NK-92 (cell line): Measurements from ENCODE around the gene DNAJA4.

Experiments used
- DNase-seq: peaks from one replicate; lab custom pipeline; 2025; ENCODE audit not compliant: unreplicated experiment; lab: John Stamatoyannopoulos, UW

Gene DNAJA4

DNA sequence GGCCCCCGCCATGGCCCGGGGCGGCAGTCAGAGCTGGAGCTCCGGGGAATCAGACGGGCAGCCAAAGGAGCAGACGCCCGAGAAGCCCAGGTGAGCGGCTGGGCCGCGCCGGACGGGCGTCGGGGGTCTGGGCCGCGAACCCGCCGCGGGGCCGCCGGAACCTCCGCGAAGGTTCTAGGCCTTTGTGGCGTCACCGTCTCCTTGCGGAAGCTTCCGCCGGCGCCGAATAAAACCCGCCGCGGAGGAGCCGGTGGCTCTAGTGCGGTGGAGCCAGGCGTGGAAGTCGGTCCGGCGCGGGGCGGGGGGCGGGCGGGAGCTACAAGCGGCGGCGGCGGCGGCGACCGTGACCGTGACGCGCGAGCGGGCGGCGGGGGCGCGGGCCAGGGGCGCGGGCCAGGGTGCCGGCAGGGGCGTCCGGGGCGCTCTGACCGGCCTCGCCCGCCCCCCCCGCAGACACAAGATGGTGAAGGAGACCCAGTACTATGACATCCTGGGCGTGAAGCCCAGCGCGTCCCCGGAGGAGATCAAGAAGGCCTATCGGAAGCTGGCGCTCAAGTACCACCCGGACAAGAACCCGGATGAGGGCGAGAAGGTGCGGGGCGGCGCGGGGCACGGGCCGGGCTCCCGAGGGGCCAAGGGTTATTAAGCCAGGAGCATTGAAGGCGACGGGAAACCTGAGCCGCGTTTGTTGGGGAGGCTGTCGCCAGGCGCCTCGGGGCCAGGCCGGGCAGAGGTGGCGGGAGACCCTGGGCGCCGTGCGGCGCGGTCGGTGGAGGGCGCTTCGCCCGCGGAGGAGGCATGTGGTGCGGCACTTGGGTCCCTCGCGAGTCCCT is at the start of gene DNAJA4:
TSS of gene DNAJA4 (plus strand) at position 259 of the 833 bp plus-strand sequence. CDS start at position 461, 202 bp downstream.
- no peak for DNase-seq

GRCh38 chr15:78216276-78217104 is 47.9 kb upstream of the DNAJA4 start:
- no peak for DNase-seq

DNA sequence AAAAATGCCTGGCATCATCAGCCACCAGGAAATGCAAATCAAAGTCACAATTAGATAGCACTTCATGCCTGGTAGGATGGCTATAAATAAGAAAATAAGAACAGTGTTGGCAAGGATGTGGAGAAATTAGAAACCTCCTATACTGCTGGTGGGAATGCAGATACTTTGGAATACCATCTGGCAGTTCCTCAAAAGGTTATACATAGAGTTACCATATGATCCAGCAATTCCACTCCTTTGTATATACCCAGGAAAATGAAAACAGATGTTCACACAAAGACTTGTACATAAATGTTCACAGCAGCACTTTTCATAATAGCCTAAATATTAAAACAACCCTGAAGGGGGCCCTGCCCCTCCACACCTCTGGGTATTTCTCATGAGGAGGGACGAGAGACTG is 43.6 kb upstream of the DNAJA4 start:
- DNase-seq: no peak

GRCh38 chr15:78222745-78223395 is 41.5 kb upstream of the DNAJA4 start:
- no peak for DNase-seq

- DNase-seq: no peak
Measured at GRCh38 chr15:78223396-78224022, 40.9 kb upstream of the DNAJA4 start.

- no peak for DNase-seq
Measured at GRCh38 chr15:78224023-78224411, 40.3 kb upstream of the DNAJA4 start.

DNA sequence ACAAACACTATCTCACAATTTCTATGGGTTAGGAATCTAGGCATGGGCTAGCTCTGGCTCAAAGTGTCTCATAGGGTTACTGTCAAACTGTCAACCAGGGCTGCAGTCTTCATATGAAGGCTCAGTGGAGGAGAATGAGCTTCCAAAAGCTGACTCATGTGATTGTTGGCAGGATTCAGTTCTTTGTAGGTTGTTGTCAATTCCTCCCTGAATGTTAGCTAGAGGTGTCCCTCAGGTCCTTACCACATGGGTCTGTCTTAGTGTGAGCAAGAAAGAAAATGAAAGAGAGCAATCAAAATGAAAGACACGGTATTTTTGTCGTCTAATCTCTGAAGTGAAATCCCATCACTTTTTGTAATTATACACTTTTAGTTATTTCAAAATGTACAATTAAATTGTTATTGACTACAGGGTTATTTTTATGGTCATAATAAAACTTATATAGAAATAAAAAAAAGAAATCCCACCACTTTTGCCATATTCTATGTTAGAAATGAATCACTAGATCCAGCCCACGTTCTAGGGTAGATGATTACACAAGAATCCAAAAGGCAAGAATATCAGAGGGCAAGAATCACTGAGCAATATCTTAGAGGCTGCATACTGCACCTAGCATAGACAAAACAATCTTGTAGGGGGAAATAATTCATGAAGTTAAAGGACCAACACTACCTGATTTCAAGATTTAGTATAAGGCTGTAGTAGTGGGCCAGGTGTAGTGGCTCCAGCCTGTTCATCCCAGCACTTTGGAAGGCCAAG is 38.4 kb upstream of the DNAJA4 start:
- DNase-seq: no peak

- no peak for DNase-seq
Measured at GRCh38 chr15:78228356-78228996, 35.9 kb upstream of the DNAJA4 start.

DNA sequence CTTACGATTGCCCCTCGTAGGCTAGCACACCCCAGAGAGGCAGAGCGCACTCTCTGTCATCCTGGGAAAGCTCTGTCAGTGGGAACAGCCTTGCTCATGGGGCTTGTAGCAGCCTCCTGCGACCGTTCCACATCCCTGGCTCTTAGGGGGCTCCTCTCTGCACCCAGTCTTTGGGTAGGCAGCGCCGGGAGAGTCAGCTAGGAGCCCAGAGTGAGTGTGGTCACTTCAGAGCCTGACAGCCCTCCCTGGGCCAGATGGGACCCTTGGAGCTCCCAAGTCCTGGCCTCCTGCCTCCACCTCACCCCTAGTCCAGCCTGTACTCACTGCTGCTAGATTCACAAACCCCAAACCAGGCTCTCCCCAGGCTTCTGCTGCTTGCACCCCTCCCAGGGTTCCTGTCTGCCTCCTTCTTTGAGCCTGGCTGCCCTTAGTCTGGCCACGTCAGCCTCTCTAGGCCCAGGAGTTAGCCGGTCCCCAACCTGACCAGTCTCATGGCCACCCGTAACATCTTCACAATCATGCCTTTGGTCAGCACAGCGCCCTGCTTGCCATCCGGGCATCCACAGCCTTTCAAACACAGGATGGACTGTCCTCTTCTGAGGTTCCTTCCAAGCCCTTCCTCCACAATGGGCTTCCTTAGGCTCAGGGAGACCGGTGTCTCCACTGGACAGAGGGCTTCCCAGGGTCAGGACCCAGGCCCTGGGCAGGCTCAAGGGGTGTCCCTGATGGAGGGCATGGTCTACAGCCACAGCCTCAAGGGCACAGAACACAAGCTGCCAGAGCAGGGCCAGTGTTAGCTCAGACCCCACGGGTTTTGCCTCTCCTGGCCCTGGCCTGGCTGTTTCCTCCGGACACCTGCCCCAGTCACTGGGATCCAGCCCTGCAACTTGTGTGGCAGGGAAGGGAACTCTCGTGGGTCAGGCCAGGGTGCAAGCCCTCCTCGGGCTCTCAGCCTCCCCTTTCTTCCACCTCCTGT is 34.6 kb upstream of the DNAJA4 start:
- DNase-seq: no peak

DNA sequence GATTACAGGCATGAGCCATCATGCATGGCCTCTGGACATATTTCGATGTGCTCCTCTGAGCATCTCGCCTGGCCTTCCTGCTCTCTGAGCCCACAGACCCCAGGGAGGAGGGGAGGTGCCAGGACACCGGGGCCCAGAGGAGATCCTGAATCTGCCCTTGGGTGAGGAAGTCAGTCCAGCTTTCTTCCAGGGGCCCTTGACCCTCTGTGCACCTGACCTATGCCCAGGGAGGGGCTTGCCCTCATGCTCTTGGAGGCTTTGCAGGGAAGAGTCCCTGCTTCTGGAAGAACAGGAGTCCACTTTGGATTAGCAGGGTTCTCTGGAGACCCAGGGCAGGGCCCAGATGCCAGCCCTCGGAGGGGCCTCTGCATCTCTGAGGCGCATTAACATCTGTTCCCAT is 31.4 kb upstream of the DNAJA4 start:
- no peak for DNase-seq

DNA sequence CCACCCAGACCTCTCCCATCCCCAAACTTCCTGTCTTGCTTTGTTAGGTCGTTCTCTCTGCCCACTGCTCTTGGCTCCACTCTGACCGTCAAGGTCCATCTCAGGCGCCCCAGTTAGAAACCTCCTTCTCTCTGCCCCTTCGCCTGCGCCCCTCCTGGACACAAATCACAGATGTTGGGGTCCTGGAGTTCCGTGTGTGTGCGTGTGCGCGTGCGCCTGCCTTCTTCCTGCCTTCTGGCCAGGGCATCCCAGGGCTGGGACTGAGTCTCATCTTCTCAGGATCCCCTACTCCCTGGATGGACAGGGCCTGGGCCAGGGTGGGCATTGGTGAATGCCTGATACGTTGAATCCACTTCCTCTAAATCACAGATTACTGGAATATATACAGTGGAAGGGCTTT is 30.9 kb upstream of the DNAJA4 start:
- DNase-seq: no peak

DNA sequence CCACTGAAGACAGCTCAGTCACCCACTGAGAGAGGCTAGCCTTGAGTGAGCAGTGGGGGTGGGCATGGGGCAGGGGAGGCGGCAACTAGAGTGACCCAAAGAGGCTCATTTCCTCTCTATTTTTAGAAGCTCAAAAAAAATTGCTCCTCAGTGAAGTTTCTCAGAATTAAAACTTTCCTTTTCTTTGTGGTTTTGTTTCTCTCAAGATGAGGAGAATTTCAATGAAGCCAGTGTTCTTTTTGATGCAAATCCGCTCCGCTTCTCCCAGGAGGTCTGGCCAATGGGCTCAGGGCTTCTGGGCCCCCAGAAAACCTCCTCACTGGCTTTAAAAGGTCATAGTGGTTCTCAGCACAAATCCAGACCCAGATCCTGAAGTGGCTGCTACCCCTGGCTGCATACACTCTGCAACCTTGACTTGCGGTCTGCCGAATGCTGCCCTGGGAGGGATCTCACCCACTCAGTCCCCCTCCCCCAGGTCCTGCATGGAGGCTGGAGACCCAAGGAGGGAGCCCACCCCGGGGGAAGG is 29.8 kb upstream of the DNAJA4 start, which contains the start of gene ACSBG1:
TSS of gene ACSBG1 (minus strand) at position 51 of the 526 bp plus-strand sequence. CDS start 64 bp downstream, outside the sequence.
- no peak for DNase-seq

DNA sequence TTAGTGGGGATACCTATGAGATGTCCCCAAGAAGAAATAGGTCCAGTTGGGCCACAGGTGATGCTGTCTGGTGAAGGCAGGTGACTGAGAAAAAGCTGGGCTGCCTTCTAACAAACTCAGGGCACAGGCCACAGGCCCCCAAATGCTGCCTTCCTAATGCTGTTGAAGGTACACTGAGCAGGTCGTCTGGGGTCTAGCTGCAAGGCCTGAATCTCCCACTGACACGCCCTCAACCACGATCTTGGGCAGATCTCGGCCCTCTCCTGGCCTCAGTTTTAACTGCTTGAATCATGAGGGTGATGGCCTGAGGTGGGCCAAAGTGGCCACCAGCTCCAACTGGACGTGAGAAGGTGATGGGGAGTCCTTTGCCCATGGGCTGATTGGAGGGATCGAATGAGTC is 27.9 kb upstream of the DNAJA4 start:
- DNase-seq: no peak

DNA sequence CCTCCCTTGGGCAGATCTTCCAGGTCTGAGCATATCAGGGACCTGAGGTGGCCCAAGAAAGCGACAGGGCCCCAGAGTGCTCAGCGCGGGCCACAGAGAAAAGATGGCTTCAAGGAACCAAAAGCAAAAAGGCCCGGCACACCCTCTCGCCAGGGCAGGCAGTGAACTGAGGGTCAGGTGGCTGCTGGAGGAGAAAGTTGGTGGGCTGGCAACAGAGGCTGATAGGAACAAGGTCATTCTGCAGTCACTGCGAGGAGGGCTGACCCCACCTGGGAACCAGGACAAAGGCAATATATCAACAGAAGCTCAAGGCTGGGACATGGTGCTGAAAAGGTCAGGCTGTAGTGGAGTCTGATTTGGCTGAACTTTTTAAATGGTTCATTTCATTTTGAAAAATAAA is 27.2 kb upstream of the DNAJA4 start:
- no peak for DNase-seq

DNA sequence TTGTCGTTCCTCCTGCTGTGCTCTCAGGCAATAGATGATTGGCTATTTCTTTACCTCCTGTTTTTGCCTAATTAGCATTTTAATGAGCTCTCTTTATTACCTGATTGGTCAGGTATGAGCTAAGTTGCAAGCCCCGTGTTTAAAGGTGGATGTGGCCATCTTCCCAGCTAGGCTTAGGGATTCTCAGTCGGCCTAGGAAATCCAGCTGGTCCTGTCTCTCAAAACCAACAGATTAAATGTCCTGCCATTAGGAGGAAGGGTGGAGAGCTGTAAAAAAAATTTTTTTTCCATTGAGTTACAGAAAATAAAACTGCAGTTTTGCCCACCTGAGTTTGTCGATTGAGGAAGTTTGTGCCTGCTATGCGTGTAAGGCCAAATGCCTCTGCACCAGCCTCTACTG is 24.6 kb upstream of the DNAJA4 start:
- no peak for DNase-seq

- no peak for DNase-seq
Measured at GRCh38 chr15:78241017-78241416, 23.3 kb upstream of the DNAJA4 start.

DNA sequence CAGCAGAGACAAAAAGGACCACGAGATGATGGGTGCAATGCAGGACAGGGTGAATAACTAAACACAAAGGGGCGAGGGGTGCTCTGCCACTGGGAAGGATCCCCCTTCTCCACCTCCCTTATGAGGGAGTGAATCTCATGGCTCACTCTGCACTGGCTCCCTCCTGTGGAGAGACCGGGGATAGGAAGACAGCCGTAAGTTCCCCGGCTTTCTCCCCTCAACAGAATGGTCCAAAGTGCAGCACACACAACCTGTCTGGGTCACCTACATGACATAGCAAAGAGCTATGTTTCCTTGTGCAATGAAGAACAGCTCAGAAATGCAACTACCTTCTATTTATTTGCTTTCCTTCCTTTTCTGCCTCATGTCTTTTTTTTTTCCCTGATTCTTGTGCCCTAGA is 22.2 kb upstream of the DNAJA4 start:
- DNase-seq: no peak

DNA sequence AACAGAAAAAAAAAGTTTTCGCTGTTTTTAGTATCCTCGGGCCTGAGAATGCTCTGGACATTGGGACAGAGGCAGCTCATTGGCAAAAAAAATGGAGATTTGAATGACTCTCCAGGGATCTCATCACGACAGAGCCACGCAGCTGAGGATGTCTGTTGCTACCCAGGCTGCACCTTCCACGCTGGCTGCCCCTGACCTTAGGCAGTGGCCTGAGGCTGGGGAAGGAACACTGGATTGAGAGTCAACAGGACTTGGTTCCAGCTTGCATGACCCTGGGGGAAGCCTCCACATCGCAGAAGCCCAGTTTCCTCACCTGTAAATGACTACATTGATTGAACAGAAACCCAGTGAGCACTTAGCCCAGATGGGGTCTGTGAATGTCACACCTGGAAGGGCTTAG is 21.3 kb upstream of the DNAJA4 start:
- no peak for DNase-seq
